ENCODE data around the gene OR13C4. TPM values are rescaled to one million over a fixed set of nuclear protein-coding genes. Genes with fewer than 3 reads are reported as not detected.

Gene OR13C4
- total RNA-seq, 1 experiment from 2014 or later: 0.24 TPM

DNA sequence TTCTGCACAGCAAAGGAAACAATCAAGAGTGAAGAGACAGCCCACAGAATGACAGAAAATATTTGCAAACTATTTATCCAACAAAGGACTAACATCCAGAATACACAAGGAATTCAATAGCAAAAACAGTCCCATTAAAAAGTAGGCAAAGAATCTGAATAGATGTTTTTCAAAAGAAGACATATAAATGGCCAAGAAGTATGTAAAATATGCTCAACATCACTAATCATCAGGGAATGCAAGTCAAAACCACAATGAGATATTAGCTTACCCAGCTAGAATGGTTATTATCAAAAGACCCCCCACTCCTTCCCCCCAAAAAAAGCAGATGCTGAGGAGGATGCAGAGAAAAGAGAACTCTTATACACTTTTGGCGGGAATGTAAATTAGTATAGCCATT is 28.5 kb upstream of the OR13C4 start (continued):
- TF ChIP-seq, protein P1, sequence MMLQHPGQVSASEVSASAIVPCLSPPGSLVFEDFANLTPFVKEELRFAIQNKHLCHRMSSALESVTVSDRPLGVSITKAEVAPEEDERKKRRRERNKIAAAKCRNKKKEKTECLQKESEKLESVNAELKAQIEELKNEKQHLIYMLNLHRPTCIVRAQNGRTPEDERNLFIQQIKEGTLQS (CRISPR knock-in tag; conservative IDR thresholded peaks at IDR 0.05): no peak
- TF ChIP-seq SMAD4 (CRISPR knock-in tag; IDR thresholded peaks at IDR 0.05): no peak
- no peak for TF ChIP-seq ZNF219 (CRISPR knock-in tag; IDR thresholded peaks at IDR 0.05; ENCODE audit: borderline replicate concordance)
- no peak for TF ChIP-seq MYBL2 (CRISPR knock-in tag; IDR thresholded peaks at IDR 0.05)
- TF ChIP-seq, protein P2, sequence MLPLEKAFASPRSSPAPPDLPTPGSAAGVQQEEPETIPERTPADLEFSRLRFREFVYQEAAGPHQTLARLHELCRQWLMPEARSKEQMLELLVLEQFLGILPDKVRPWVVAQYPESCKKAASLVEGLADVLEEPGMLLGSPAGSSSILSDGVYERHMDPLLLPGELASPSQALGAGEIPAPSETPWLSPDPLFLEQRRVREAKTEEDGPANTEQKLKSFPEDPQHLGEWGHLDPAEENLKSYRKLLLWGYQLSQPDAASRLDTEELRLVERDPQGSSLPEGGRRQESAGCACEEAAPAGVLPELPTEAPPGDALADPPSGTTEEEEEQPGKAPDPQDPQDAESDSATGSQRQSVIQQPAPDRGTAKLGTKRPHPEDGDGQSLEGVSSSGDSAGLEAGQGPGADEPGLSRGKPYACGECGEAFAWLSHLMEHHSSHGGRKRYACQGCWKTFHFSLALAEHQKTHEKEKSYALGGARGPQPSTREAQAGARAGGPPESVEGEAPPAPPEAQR (CRISPR knock-in tag; IDR thresholded peaks at IDR 0.05): no peak
- TF ChIP-seq GRHL2 (CRISPR knock-in tag; IDR thresholded peaks at IDR 0.05; ENCODE audit: insufficient replicate concordance, severe bottlenecking): no peak
- TF ChIP-seq, protein P3, sequence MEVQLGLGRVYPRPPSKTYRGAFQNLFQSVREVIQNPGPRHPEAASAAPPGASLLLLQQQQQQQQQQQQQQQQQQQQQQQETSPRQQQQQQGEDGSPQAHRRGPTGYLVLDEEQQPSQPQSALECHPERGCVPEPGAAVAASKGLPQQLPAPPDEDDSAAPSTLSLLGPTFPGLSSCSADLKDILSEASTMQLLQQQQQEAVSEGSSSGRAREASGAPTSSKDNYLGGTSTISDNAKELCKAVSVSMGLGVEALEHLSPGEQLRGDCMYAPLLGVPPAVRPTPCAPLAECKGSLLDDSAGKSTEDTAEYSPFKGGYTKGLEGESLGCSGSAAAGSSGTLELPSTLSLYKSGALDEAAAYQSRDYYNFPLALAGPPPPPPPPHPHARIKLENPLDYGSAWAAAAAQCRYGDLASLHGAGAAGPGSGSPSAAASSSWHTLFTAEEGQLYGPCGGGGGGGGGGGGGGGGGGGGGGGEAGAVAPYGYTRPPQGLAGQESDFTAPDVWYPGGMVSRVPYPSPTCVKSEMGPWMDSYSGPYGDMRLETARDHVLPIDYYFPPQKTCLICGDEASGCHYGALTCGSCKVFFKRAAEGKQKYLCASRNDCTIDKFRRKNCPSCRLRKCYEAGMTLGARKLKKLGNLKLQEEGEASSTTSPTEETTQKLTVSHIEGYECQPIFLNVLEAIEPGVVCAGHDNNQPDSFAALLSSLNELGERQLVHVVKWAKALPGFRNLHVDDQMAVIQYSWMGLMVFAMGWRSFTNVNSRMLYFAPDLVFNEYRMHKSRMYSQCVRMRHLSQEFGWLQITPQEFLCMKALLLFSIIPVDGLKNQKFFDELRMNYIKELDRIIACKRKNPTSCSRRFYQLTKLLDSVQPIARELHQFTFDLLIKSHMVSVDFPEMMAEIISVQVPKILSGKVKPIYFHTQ (CRISPR knock-in tag; IDR thresholded peaks at IDR 0.05): no peak

DNA sequence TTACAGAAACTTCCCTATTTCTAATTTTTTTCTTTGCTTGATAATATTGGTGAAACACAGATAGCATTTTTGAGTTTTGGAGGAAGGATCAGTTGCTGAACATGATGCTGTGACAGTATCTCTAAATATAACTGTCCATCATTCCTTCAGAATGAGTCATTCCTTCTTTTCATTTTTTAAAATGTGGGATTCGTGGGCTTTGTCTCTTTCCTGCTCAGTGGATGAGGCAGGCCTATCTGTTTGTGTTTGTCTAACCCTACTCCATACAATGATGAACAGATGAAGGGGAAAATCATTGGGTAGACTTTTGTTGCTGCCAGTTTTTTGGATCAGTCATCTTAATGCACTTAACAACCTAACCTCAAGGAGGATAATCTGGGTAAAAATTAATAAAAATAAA is 26.3 kb upstream of the OR13C4 start:
- Mint-ChIP-seq H3K4me1 (peaks cover 8% of the 10 kb centered on the region), H3K27ac (no peak overlapping the region), H3K36me3 (peaks cover 7% of the 10 kb centered on the region; the same call in 1 of the 2 replicates), H3K9me3 (peaks cover 24% of the 10 kb centered on the region), H3K4me3 (no peak overlapping the region), H3K27me3 (ENCODE audit: low read depth) (no peaks in the 10 kb centered on the region)
- TF ChIP-seq MXD4 (CRISPR knock-in tag; IDR thresholded peaks at IDR 0.05; ENCODE audit: borderline replicate concordance): no peak
- TF ChIP-seq, protein P4, sequence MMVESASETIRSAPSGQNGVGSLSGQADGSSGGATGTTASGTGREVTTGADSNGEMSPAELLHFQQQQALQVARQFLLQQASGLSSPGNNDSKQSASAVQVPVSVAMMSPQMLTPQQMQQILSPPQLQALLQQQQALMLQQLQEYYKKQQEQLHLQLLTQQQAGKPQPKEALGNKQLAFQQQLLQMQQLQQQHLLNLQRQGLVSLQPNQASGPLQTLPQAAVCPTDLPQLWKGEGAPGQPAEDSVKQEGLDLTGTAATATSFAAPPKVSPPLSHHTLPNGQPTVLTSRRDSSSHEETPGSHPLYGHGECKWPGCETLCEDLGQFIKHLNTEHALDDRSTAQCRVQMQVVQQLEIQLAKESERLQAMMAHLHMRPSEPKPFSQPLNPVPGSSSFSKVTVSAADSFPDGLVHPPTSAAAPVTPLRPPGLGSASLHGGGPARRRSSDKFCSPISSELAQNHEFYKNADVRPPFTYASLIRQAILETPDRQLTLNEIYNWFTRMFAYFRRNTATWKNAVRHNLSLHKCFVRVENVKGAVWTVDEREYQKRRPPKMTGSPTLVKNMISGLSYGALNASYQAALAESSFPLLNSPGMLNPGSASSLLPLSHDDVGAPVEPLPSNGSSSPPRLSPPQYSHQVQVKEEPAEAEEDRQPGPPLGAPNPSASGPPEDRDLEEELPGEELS (CRISPR knock-in tag; IDR thresholded peaks at IDR 0.05): no peak
- TF ChIP-seq, protein P5, sequence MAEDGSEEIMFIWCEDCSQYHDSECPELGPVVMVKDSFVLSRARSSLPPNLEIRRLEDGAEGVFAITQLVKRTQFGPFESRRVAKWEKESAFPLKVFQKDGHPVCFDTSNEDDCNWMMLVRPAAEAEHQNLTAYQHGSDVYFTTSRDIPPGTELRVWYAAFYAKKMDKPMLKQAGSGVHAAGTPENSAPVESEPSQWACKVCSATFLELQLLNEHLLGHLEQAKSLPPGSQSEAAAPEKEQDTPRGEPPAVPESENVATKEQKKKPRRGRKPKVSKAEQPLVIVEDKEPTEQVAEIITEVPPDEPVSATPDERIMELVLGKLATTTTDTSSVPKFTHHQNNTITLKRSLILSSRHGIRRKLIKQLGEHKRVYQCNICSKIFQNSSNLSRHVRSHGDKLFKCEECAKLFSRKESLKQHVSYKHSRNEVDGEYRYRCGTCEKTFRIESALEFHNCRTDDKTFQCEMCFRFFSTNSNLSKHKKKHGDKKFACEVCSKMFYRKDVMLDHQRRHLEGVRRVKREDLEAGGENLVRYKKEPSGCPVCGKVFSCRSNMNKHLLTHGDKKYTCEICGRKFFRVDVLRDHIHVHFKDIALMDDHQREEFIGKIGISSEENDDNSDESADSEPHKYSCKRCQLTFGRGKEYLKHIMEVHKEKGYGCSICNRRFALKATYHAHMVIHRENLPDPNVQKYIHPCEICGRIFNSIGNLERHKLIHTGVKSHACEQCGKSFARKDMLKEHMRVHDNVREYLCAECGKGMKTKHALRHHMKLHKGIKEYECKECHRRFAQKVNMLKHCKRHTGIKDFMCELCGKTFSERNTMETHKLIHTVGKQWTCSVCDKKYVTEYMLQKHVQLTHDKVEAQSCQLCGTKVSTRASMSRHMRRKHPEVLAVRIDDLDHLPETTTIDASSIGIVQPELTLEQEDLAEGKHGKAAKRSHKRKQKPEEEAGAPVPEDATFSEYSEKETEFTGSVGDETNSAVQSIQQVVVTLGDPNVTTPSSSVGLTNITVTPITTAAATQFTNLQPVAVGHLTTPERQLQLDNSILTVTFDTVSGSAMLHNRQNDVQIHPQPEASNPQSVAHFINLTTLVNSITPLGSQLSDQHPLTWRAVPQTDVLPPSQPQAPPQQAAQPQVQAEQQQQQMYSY (CRISPR knock-in tag; IDR thresholded peaks at IDR 0.05): no peak
- TF ChIP-seq ZNF138 (CRISPR knock-in tag; conservative IDR thresholded peaks at IDR 0.05): no peak
- no peak for TF ChIP-seq CREB1 (CRISPR knock-in tag; IDR thresholded peaks at IDR 0.05)
- TF ChIP-seq, protein P6, sequence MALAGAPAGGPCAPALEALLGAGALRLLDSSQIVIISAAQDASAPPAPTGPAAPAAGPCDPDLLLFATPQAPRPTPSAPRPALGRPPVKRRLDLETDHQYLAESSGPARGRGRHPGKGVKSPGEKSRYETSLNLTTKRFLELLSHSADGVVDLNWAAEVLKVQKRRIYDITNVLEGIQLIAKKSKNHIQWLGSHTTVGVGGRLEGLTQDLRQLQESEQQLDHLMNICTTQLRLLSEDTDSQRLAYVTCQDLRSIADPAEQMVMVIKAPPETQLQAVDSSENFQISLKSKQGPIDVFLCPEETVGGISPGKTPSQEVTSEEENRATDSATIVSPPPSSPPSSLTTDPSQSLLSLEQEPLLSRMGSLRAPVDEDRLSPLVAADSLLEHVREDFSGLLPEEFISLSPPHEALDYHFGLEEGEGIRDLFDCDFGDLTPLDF (CRISPR knock-in tag; IDR thresholded peaks at IDR 0.05): no peak
- no peak for TF ChIP-seq JUN (CRISPR knock-in tag; IDR thresholded peaks at IDR 0.05)
- ChIA-PET POLR2A (no interaction called here), CTCF (no interaction called here)
- DNase-seq (ENCODE audit: low spot score) (no peak), ATAC-seq (no peak)

All from WTC11 (cell line).